ENCODE measurements around the gene SLC22A15. TPM values are rescaled to one million over a fixed set of nuclear protein-coding genes. Genes with fewer than 3 reads are reported as not detected.

Gene SLC22A15
- total and polyA plus RNA-seq, 10 of the 15 experiments (the other 5 are each of a cell fraction or from before 2014, with no cell fraction given) = 0.05 to 2.8 (median 0.13) TPM; not detected in 1

GRCh38 chr1:116002781-116003420, 26.6 kb downstream of the SLC22A15 start:
- Histone ChIP-seq H4K20me1 (ENCODE audit: control insufficient read depth, insufficient read depth) (no peaks in the 10 kb centered on the region), H3K27me3 (replicated peaks in 1 of 2; ENCODE audit: control insufficient read depth in 2 of 2, insufficient read depth in 2 of 2, low read length in 1 of 2) (no peaks in the 10 kb centered on the region), H3K9me3 (replicated peaks; ENCODE audit: control insufficient read depth, insufficient read depth, low read length) (no peaks in the 10 kb centered on the region; the same call in 2 of the 3 replicates), H3K4me1 (ENCODE audit: control insufficient read depth, insufficient read depth, low read length) (0 out of 2 replicates have a peak, but pooled peaks cover 2% of the 10 kb centered on the region), H3K79me2 (ENCODE audit: control insufficient read depth, insufficient read depth, low read length) (no peaks in the 10 kb centered on the region), H3K4me2 (ENCODE audit: control insufficient read depth, insufficient read depth) (no peak overlapping the region), H3K36me3 (ENCODE audit: control insufficient read depth in 2 of 2, insufficient read depth in 2 of 2, low read length in 1 of 2) (0 out of 4 replicates have a peak, but pooled peaks cover 0 to 2% of the 10 kb centered on the region in 2 experiments), H3K9ac (ENCODE audit: control insufficient read depth, insufficient read depth, low read length) (no peak overlapping the region), H2AFZ (ENCODE audit: control insufficient read depth, low read depth, low read length) (no peak overlapping the region), H3K27ac (ENCODE audit: control insufficient read depth, insufficient read depth) (no peak overlapping the region), H3K4me3 (no peak overlapping the region)
- ChIA-PET POLR2A (interaction anchor here (0.7 kb wide), 1 partner anchor 19 kb away, joined by 3 read pairs; no protein-coding TSS in a partner anchor), SMC1A (ENCODE audit: uncharacterized antibody, unreplicated experiment) (interaction anchor here (1.1 kb wide), 1 partner anchor 18 kb away, joined by 3 read pairs; no protein-coding TSS in a partner anchor), RAD21 (ENCODE audit: unreplicated experiment) (no interaction called here), CTCF (interaction anchor here (0.8 to 1.6 kb wide), 2 partner anchors 18 to 21 kb away, joined by 4 to 6 read pairs; no protein-coding TSS in a partner anchor)
- FAIRE-seq (no peak), DNase-seq (ENCODE audit: low read depth, low spot score) (no peak), ATAC-seq (no peak)
- intact Hi-C loops (cut with micrococcal nuclease; ENCODE audit: unreplicated experiment) = no loop called here
- no TSS peak for BruUV-seq (replicated peaks)
- WGBS (ENCODE audit: insufficient coverage, insufficient replicate concordance, low lambda C conversion rate, missing lambda C conversion rate) = 0% methylated on average over 1 of the region's 1 CpG
- in situ Hi-C loops (cut with MboI) = no loop called here
- no peak for TF ChIP-seq LARP7 (IDR thresholded peaks at IDR 0.05)
- no peak for TF ChIP-seq MEF2B (IDR thresholded peaks at IDR 0.05; ENCODE audit: partially characterized antibody, poor library complexity, severe bottlenecking)
- no peak for TF ChIP-seq NR2C1 (IDR thresholded peaks at IDR 0.05)
- no peak for TF ChIP-seq PAX5 (IDR thresholded peaks at IDR 0.05; ENCODE audit: borderline replicate concordance, low read depth, low read length)
- TF ChIP-seq SMC3 (IDR thresholded peaks at IDR 0.05; ENCODE audit: borderline replicate concordance, low read length) = no peak
- no peak for TF ChIP-seq ELK1 (IDR thresholded peaks at IDR 0.05; ENCODE audit: low read depth, low read length)
- no peak for TF ChIP-seq PAX8 (IDR thresholded peaks at IDR 0.05)
- no peak for TF ChIP-seq NR2F1 (conservative IDR thresholded peaks at IDR 0.05)
- no peak for TF ChIP-seq MAX (IDR thresholded peaks at IDR 0.05; ENCODE audit: low read depth, low read length)
- no peak for TF ChIP-seq NFXL1 (IDR thresholded peaks at IDR 0.05; ENCODE audit: borderline replicate concordance)
- no peak for TF ChIP-seq RFX5 (IDR thresholded peaks at IDR 0.05; ENCODE audit: low read depth, low read length)
- TF ChIP-seq ZSCAN29 (IDR thresholded peaks at IDR 0.05) = no peak
- no peak for TF ChIP-seq KDM1A (IDR thresholded peaks at IDR 0.05; ENCODE audit: borderline replicate concordance)
- TF ChIP-seq IRF5 (IDR thresholded peaks at IDR 0.05; ENCODE audit: borderline replicate concordance) = no peak
- no peak for TF ChIP-seq IRF4 (IDR thresholded peaks at IDR 0.05; ENCODE audit: low read depth, low read length)
- TF ChIP-seq CBFB (IDR thresholded peaks at IDR 0.05; ENCODE audit: low read depth) = no peak

All from GM12878 (cell line).